ENCODE data around the gene STK17A. TPM values are rescaled to one million over a fixed set of nuclear protein-coding genes. Genes with fewer than 3 reads are reported as not detected.

STK17A gene
- total RNA-seq, 4 donors from 2014 or later, result 12.9 to 60.2 (median 15.7) TPM

DNA sequence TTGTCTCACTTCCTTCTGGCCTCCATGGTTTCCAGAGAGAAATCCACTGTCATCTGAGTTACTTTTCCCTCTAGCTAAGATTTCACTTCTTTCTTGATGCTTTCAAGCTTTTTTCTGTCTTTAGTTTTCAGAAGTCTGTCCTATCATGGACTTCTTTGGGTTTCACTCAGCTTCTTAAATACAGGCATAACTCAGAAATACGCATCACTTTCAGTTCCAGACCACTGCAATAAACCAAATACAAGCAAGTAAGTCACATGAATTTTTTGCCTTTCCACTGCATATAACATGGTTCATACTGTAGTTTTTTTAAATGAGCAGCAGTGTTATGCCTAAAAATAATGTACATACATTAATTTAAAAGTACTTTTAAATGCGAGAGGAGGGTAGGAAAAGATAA, 48.7 kb downstream of the STK17A start:
- DNase-seq (ENCODE audit: low spot score) (no peak), ATAC-seq (ENCODE audit: low FRiP score) (no peak)
- TF ChIP-seq, protein P1, sequence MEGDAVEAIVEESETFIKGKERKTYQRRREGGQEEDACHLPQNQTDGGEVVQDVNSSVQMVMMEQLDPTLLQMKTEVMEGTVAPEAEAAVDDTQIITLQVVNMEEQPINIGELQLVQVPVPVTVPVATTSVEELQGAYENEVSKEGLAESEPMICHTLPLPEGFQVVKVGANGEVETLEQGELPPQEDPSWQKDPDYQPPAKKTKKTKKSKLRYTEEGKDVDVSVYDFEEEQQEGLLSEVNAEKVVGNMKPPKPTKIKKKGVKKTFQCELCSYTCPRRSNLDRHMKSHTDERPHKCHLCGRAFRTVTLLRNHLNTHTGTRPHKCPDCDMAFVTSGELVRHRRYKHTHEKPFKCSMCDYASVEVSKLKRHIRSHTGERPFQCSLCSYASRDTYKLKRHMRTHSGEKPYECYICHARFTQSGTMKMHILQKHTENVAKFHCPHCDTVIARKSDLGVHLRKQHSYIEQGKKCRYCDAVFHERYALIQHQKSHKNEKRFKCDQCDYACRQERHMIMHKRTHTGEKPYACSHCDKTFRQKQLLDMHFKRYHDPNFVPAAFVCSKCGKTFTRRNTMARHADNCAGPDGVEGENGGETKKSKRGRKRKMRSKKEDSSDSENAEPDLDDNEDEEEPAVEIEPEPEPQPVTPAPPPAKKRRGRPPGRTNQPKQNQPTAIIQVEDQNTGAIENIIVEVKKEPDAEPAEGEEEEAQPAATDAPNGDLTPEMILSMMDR (IDR thresholded peaks at IDR 0.05), result no peak

DNA sequence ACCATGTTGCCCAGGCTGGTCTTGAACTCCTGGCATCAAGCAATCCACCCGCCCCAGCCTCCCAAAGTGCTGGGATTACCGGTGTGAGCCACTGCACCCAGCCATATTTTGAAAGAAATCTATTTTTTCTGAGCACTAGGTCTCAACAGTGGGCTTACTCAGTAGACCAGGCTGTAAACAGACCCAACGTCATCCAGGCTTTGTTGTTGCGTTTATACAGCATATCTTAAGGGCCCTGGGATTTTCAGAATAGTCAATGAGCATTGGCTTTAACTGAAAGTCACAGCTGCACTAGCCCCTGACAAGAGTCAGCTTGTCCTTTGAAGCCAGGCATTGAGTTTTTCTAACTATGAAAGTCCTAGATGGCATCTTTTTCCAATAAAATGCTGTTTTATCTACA, 49.8 kb downstream of the STK17A start:
- no peak for DNase-seq (ENCODE audit: low spot score)
- TF ChIP-seq, protein P1 (IDR thresholded peaks at IDR 0.05), result no peak
- no peak for ATAC-seq (ENCODE audit: low FRiP score)

DNA sequence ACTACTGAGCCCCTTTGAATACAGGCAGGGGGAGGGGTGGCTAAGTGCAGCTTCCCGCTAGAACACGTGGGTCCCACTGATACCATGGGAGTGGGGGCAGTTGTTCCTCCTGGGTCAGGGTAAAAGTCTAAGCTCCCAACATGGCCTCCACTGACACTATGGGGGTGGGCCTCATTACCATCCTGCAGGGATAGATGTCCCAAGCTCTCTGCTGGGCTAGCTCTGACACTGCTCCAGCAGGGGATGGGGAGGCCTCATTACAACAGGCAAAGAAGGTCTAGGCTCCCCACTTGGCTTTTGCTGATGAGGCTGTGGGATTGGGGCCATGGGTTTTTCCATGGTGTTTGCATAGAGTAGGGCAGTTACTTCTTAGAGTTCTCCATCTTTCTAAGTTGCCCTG, 51.5 kb downstream of the STK17A start:
- no peak for DNase-seq (ENCODE audit: low spot score)
- no peak for ATAC-seq (ENCODE audit: low FRiP score)
- TF ChIP-seq, protein P1 (IDR thresholded peaks at IDR 0.05), result no peak

DNA sequence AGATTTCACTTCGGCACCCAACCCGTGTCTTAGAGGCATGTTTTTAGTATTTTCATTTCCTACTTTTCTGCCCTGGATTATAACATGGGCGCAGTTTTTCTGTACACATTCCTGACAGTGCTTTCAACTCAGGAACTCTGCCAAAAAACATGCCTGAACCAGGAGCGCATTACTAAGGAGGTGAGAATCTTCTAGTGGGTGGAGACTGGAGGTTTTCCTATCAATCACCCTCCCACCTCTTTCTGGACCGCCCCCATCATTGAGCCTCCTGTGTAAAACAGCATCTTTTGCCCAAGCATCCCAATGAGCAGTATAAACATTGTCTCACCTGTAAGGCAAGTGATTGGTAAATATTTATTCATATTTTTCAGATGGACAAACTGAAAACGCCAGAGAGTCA, 53.2 kb downstream of the STK17A start:
- DNase-seq (ENCODE audit: low spot score), result no peak
- TF ChIP-seq, protein P1 (IDR thresholded peaks at IDR 0.05), result no peak
- peak; percentile 87 for ATAC-seq (ENCODE audit: low FRiP score)

GRCh38 chr7:43637114-43637806, 54.4 kb downstream of the STK17A start:
- ATAC-seq (ENCODE audit: low FRiP score), result no peak
- TF ChIP-seq, protein P1 (IDR thresholded peaks at IDR 0.05), result no peak

GRCh38 chr7:43639858-43640491, 57.1 kb downstream of the STK17A start:
- DNase-seq (ENCODE audit: low spot score) (no peak), ATAC-seq (ENCODE audit: low FRiP score) (peak; percentile 63)
- TF ChIP-seq, protein P1 (IDR thresholded peaks at IDR 0.05), result no peak

More at GRCh38 chr7:43637114-43637806, 54.4 kb downstream of the STK17A start:
- no peak for DNase-seq (ENCODE audit: low spot score)

- DNase-seq (ENCODE audit: low spot score) (no peak), ATAC-seq (ENCODE audit: low FRiP score) (no peak)
- TF ChIP-seq, protein P1 (IDR thresholded peaks at IDR 0.05), result no peak
Observed at GRCh38 chr7:43640679-43641078, 57.8 kb downstream of the STK17A start.

Measured in omental fat pad (tissue), 4 donors.